Tibial nerve (tissue), 4 donors: ENCODE data around the gene AHCYL2.

Experiments
- EP300 ChIP-seq, 2 donors: sonication (generic); formaldehyde crosslinking; IDR thresholded peaks; one replicate each; pipeline ENCODE4 v1.6.1; 2017; ENCODE audit warnings: antibody characterized with exemption in 2 of 2, mild to moderate bottlenecking in 1 of 2
- POLR2A ChIP-seq, 2 donors: fragments of 450-650 bp; IDR thresholded peaks; one replicate each; pipeline ENCODE4 v1.6.1; 2017; ENCODE audit warnings: antibody characterized with exemption in 2 of 2, mild to moderate bottlenecking in 2 of 2, moderate library complexity in 2 of 2
- TF ChIP-seq, protein P1 (sequence below), 5 experiments: fragments of 200-600 bp in 3 of 5; fragments of 450-650 bp in 2 of 5; sonication (generic) in 3 of 5; IDR thresholded peaks; one replicate each; pipeline ENCODE4 v1.5.1; 2016 to 2019; ENCODE audit warnings: antibody characterized with exemption in 5 of 5, mild to moderate bottlenecking in 3 of 5, moderate library complexity in 2 of 5

DNA sequence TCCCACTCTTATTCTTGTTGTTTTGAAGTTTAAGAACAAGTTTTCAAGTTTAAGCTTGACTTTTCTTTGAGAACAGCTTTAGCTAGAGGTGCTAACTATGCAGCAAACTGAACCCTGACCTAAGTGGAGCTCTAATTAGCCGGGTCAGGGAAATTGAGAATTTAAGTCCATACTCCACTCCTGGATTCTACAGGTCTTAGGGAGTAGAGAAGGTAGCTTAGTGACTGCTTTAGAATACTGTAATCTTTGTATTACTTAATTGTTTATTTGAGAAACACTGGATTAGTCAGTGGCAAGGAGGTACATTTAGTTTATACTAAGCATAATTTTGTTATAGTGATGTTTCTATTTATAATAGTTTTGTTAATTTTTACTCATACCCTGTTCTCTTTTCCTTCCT is 134.8 kb downstream of the AHCYL2 start:
- TF ChIP-seq, protein P1, sequence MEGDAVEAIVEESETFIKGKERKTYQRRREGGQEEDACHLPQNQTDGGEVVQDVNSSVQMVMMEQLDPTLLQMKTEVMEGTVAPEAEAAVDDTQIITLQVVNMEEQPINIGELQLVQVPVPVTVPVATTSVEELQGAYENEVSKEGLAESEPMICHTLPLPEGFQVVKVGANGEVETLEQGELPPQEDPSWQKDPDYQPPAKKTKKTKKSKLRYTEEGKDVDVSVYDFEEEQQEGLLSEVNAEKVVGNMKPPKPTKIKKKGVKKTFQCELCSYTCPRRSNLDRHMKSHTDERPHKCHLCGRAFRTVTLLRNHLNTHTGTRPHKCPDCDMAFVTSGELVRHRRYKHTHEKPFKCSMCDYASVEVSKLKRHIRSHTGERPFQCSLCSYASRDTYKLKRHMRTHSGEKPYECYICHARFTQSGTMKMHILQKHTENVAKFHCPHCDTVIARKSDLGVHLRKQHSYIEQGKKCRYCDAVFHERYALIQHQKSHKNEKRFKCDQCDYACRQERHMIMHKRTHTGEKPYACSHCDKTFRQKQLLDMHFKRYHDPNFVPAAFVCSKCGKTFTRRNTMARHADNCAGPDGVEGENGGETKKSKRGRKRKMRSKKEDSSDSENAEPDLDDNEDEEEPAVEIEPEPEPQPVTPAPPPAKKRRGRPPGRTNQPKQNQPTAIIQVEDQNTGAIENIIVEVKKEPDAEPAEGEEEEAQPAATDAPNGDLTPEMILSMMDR (IDR thresholded peaks at IDR 0.05): no peak
- no peak for TF ChIP-seq POLR2A (IDR thresholded peaks at IDR 0.05)
- TF ChIP-seq EP300 (IDR thresholded peaks at IDR 0.05): no peak
